MM.1S (cell line): ENCODE measurements around the gene KCNMB4.
A peak's percentile ranks its signal among the peaks of the same experiment; 100 is the strongest.

Experiments used
- DNase-seq: peaks from one replicate; pipeline ENCODE4 v3.0.0-alpha.2; 2015
- H2AFZ ChIP-seq: fragments of 300-600 bp; sonication (generic); 2 replicates; pipeline ENCODE4 v1.6.0; 2016; ENCODE audit warnings: antibody characterized with exemption, low read length
- H3F3A ChIP-seq: fragments of 300-600 bp; sonication (generic); 2 replicates; pipeline ENCODE4 v1.6.1; 2016; ENCODE audit warnings: mild to moderate bottlenecking, antibody characterized with exemption, low read length, moderate library complexity, mixed read lengths; ENCODE audit not compliant: insufficient read depth
- H3K27ac ChIP-seq: fragments of 300-600 bp; sonication (generic); 2 replicates; pipeline ENCODE4 v1.5.1; 2016; ENCODE audit warnings: mild to moderate bottlenecking, low read length
- H3K27me3 ChIP-seq: fragments of 300-600 bp; sonication (generic); replicated peaks from 2 replicates; pipeline ENCODE4 v1.6.0; 2016; ENCODE audit warnings: low read length; ENCODE audit not compliant: insufficient read depth
- H3K36me3 ChIP-seq: fragments of 300-600 bp; sonication (generic); replicated peaks from 2 replicates; pipeline ENCODE4 v1.6.1; 2016; ENCODE audit warnings: mild to moderate bottlenecking, low read length, mixed read lengths; ENCODE audit not compliant: insufficient read depth
- H3K4me1 ChIP-seq: fragments of 300-600 bp; sonication (generic); 2 replicates; pipeline ENCODE4 v1.6.1; 2016; ENCODE audit warnings: low read length, mixed read lengths
- H3K4me2 ChIP-seq: fragments of 300-600 bp; sonication (generic); 2 replicates; pipeline ENCODE4 v1.6.0; 2016; ENCODE audit warnings: low read depth, low read length
- H3K4me3 ChIP-seq: fragments of 300-600 bp; sonication (generic); 2 replicates; pipeline ENCODE4 v1.5.1; 2016; ENCODE audit warnings: low read length, mixed read lengths
- H3K79me2 ChIP-seq: fragments of 300-600 bp; sonication (generic); 2 replicates; pipeline ENCODE4 v1.6.1; 2016; ENCODE audit warnings: mixed run types, low read length, mixed read lengths
- H3K9ac ChIP-seq: fragments of 300-600 bp; sonication (generic); 2 replicates; pipeline ENCODE4 v1.6.1; 2016; ENCODE audit warnings: low read length, mixed read lengths
- H3K9me2 ChIP-seq: fragments of 300-600 bp; sonication (generic); replicated peaks from 2 replicates; pipeline ENCODE4 v1.6.1; 2016; ENCODE audit warnings: mild to moderate bottlenecking, low read length, mixed read lengths; ENCODE audit not compliant: insufficient read depth
- H3K9me3 ChIP-seq: fragments of 300-600 bp; sonication (generic); replicated peaks from 2 replicates; pipeline ENCODE4 v1.6.1; 2016; ENCODE audit warnings: mild to moderate bottlenecking, low read length, mixed read lengths; ENCODE audit not compliant: insufficient read depth
- H4K20me1 ChIP-seq: fragments of 300-600 bp; sonication (generic); 2 replicates; pipeline ENCODE4 v1.6.1; 2016; ENCODE audit warnings: mild to moderate bottlenecking, low read length, moderate library complexity, mixed read lengths; ENCODE audit not compliant: insufficient read depth
- CTCF ChIP-seq: fragments of 300-600 bp; sonication (generic); IDR thresholded peaks from 2 replicates; pipeline ENCODE4 v1.5.1; 2016; ENCODE audit warnings: antibody characterized with exemption, low read length, mixed read lengths
- EZH2 ChIP-seq: fragments of 300-600 bp; sonication (generic); optimal IDR thresholded peaks from 2 replicates; pipeline ENCODE3; 2017; ENCODE audit warnings: low read depth, mild to moderate bottlenecking, antibody characterized with exemption, low read length, mixed read lengths
- EZH2phosphoT487 ChIP-seq: fragments of 300-600 bp; sonication (generic); IDR thresholded peaks from 2 replicates; pipeline ENCODE4 v1.6.1; 2018; ENCODE audit warnings: antibody characterized with exemption, low read length

KCNMB4 gene

GRCh38 chr12:70364695-70365397 lies 1.2 kb upstream of the KCNMB4 start:
- no peak overlapping the region for H3K27ac ChIP-seq
- H3K9ac ChIP-seq = peak overlapping the region; percentile 44; the same call in 1 of the 2 replicates
- DNase-seq = no peak
- H3K27me3 ChIP-seq = peaks cover 19% of the 10 kb centered on the region; the same call in 1 of the 2 replicates
- H3F3A ChIP-seq = peaks cover 8% of the 10 kb centered on the region
- peak overlapping the region; percentile 100 for H3K4me2 ChIP-seq
- no peaks in the 10 kb centered on the region for H3K79me2 ChIP-seq
- no peaks in the 10 kb centered on the region for H3K36me3 ChIP-seq
- no peaks in the 10 kb centered on the region; the same call in 1 of the 2 replicates for H3K4me1 ChIP-seq
- TF ChIP-seq EZH2phosphoT487 (no peak), CTCF (no peak), EZH2 (no peak)
- H2AFZ ChIP-seq = peak overlapping the region; percentile 82
- no peaks in the 10 kb centered on the region for H3K9me3 ChIP-seq
- peak overlapping the region; percentile 86 for H3K4me3 ChIP-seq
- no peaks in the 10 kb centered on the region for H4K20me1 ChIP-seq
- H3K9me2 ChIP-seq = no peaks in the 10 kb centered on the region

GRCh38 chr12:70365398-70365647 lies 767 bp upstream of the KCNMB4 start:
- H3K79me2 ChIP-seq = no peaks in the 10 kb centered on the region
- TF ChIP-seq EZH2phosphoT487 (no peak), EZH2 (no peak), CTCF (no peak)
- H3K36me3 ChIP-seq = no peaks in the 10 kb centered on the region
- H2AFZ ChIP-seq = peak overlapping the region; percentile 82
- H3K9ac ChIP-seq = peak overlapping the region; percentile 44; the same call in 1 of the 2 replicates
- H3K9me2 ChIP-seq = no peaks in the 10 kb centered on the region
- H3K4me1 ChIP-seq = no peaks in the 10 kb centered on the region; the same call in 1 of the 2 replicates
- H4K20me1 ChIP-seq = no peaks in the 10 kb centered on the region
- DNase-seq = no peak
- H3K27ac ChIP-seq = no peak overlapping the region
- H3K9me3 ChIP-seq = no peaks in the 10 kb centered on the region
- peak overlapping the region; percentile 100 for H3K4me2 ChIP-seq
- peaks cover 19% of the 10 kb centered on the region; the same call in 1 of the 2 replicates for H3K27me3 ChIP-seq
- peaks cover 8% of the 10 kb centered on the region for H3F3A ChIP-seq
- peak overlapping the region; percentile 86 for H3K4me3 ChIP-seq

GRCh38 chr12:70366581-70367257 lies 629 bp downstream of the KCNMB4 start:
- H3K4me3 ChIP-seq = peak overlapping the region; percentile 88
- no peaks in the 10 kb centered on the region for H3K9me3 ChIP-seq
- no peaks in the 10 kb centered on the region for H4K20me1 ChIP-seq
- DNase-seq = peak; percentile 61
- peak overlapping the region; percentile 61 for H3K4me2 ChIP-seq
- no peaks in the 10 kb centered on the region for H3K9me2 ChIP-seq
- H3K79me2 ChIP-seq = no peaks in the 10 kb centered on the region
- peaks cover 19% of the 10 kb centered on the region; the same call in 1 of the 2 replicates for H3K27me3 ChIP-seq
- TF ChIP-seq CTCF = no peak; the same call in 1 of the 2 replicates
- TF ChIP-seq EZH2 = no peak
- no peak for TF ChIP-seq EZH2phosphoT487
- H3K9ac ChIP-seq = peak overlapping the region; percentile 1; the same call in 1 of the 2 replicates
- no peaks in the 10 kb centered on the region; the same call in 1 of the 2 replicates for H3K4me1 ChIP-seq
- H3K36me3 ChIP-seq = no peaks in the 10 kb centered on the region
- peak overlapping the region; percentile 93 for H2AFZ ChIP-seq
- no peak overlapping the region for H3K27ac ChIP-seq
- peaks cover 8% of the 10 kb centered on the region for H3F3A ChIP-seq
